GM18909 (cell line): ENCODE data around the gene RHOT2.
A peak's percentile ranks its signal among the peaks of the same experiment; 100 is the strongest.

Experiments used
- ATAC-seq: cut with Tn5 transposase; IDR thresholded peaks from one replicate; pipeline ENCODE4 v1.9.1; 2021; ENCODE audit warnings: mild to moderate bottlenecking; ENCODE audit not compliant: unreplicated experiment, poor library complexity

RHOT2 gene

GRCh38 chr16:631808-632358 is 36.0 kb upstream of the RHOT2 start:
- ATAC-seq: no peak

GRCh38 chr16:632486-633335 is 35.2 kb upstream of the RHOT2 start:
- ATAC-seq: no peak

- no peak for ATAC-seq
Observed at GRCh38 chr16:633336-634050, 34.4 kb upstream of the RHOT2 start.

DNA sequence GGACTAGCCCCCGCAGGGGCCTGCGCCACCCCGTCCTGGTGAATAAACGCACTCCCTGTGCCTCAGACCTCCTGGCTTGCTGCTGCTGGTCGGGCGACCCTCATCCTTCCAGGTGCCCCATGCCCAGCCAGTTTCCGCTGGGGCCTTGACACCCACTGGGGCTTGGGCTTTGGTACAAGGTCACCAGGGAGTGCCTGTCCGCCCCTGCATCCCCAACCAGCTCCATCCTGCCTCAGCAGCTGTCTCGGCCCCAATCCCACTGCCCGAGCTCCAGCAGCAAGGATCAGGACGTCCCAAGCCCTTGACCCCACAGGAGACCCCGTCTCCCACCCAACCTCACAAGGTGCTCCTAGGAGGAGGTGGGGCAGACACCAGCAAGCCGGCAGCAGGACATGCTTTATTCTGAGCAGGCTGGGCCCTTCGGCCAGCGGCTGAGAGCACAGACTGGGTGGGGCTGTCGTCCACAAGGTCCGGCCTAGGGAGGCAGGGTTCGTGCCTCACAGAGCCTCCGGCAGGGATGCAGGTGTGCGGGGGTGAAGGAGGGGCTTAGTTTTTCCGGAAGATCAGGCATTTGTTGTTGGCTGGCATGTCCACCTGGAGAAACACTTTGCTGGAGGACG is 33.8 kb upstream of the RHOT2 start:
- no peak for ATAC-seq

GRCh38 chr16:634996-635395 is 32.9 kb upstream of the RHOT2 start:
- ATAC-seq: no peak

- peak; percentile 3 for ATAC-seq
Observed at GRCh38 chr16:635573-636205, 32.2 kb upstream of the RHOT2 start.

DNA sequence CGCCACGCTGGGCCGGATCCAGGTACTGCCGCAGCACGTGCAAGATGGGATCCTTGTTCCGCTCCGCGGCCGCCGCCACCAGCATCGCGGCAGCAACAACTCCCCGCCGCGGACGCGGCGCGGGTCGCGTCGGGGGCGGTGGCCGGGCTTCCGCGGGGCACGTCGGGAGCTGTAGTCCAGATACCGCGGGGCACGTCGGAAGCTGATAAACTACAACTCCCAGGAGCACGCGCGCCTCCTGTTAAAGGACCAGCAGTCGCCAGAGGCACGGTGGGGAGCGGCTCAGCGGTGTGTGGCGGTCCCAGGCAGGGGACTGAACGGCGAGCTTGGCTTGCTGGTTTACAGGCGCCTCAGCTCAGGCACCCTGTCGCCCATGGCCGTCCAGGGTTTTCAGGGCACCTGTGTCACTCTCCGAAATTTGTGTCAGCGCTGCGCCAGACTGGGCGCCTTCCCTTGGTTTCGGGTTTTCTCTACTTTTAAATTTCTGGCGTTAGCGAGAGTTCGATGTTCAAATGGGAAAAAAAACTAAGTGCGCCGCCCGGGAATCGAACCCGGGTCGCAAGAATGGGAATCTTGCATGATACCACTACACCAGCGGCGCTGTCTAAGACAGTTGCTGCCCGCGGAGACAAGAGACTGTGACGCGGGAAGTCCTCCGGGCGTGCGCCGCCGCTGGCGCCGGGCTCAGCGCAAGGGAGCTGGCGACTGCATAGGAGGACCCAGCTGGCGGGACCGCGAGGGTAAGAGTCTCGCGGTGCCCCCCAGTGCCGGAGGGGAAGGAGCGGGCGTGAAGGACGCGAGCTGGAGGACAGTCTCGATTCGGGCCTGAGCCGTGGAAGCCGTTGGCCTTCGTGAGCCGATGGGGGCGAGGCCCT is 31.5 kb upstream of the RHOT2 start, which contains the start of gene METTL26:
METTL26 (minus strand) TSS at position 100 of the 875 bp plus-strand sequence; CDS start at position 85, 15 bp downstream.
- ATAC-seq: peak; percentile 78

DNA sequence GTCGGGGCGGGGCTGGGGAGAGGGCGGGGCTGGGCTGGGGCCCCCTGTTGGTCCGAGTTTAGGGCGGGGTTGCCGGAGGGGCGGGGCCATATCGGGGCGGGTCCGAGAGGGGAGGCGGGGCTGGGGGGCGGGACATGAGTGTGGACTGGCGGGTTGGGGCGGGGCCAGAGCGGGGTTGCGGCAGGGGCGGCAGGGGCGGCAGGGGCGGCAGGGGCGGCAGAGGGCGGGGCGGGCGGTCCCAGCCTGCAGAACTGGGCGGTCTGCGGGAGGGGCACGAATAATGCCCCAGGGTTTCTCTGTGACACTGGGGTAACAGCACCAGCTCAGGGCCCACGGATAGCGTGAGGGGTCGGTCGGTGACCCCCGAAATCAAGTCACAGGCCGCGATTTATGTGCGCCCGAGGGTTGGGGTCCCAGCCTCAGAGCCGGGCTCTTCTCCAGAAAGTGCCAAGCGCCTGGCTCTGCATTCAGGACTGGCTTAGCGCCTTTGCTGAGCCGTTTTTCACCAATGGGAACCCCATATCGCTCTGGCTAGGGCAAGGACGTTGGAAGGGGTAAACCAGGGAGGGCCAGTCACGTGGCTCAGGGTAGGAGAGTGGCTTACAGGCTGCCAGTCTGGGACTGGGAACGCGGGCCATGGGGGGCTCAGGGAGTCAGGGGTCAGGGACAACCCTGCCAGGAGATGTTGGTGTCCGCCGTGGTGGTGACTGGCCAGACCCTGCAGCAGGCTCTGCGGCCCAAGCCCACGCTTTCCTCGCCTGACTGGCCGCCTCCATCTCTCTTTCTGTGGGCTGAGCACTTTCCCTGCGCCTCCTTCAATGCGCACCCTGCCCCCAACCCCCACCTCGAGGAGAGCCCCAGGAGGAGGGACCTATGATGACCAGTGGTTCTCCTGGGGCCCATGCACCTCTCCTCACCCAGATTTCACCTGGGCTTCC is 30.6 kb upstream of the RHOT2 start:
- no peak for ATAC-seq

DNA sequence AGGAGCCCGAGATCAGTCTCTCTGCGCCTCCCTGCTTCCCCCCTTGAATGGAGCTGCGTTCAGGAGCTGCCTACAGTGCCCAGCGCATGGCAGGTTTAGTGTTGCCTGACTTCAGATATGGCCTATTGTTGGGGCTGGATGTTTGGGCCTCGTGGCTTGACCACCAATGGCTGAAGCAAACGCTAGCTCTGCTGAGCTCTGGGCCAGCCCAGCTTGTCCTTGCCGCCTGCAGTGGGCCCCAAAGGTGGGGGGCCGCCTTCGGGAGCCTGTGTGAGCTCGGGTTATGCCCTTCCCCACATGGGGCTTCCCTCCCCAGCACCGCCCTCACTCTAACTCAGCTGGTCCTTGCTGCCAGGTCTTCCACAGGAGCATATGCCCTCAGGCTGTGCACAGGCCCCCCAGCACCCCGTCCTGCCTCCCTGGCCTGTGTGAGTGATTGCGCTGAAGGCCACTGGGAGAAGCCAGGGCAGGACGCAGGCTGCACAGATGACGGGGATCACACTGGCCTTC is 29.8 kb upstream of the RHOT2 start:
- no peak for ATAC-seq

DNA sequence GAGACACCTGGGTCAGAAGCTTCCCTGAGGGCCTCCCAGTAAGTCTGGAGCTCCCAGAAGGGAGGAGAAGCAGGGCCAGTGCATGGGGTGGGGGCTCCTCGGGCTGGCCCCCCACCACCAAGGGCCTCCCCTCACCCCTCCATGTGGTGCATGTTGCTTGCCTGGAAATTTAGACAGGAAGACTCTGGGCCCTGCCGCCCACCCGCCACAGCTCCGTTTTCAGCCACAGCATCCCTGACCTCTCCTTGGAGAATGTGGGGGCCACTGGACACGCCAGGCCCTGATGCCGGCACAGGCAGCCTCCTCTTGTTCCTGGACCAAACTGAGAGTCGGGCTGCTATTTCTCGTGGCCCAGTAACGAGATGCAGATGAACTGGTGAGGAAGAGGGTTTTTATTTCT is 29.1 kb upstream of the RHOT2 start:
- ATAC-seq: no peak

- ATAC-seq: no peak
Observed at GRCh38 chr16:640614-641013, 27.3 kb upstream of the RHOT2 start.

DNA sequence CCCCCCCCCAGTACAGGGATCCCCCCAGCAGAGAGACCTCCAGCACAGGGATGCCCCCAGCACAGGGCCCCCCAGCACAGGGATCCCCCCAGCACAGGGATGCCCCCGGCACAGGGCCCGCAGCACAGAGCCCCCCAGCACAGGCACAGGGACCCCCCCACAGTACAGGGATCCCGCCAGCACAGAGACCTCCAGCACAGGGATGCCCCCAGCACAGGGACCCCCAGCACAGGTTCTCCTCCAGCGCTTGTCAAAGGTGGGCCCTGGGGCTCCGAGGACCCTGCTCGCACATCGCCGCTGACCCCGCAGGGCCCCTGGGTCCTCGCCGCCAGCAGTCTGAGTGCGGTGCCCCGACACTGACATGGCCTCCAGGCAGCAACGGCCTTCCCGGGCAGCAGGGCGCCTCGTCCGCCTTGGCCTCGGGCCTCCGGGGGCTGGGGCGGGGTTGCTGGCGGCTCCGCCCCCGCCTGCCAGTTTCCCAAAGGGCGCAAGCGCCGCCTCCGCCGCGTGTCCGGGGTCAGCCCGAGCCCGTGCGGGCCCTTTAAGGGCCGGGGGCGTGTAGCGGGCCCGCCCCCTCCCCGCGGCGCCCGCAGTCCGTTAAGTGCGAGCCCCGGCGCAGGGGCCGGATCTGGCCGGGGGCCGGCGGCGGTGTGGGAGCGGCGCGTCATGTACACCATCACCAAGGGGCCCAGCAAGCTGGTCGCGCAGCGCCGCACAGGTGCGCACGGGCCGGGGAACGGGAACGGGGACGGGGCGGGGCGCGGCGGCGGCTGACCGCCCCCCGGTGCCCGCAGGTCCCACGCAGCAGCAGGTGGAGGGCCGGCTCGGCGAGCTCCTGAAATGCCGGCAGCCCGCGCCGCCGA is 26.4 kb upstream of the RHOT2 start, which contains the start of gene MCRIP2:
MCRIP2 (plus strand) TSS at position 503 of the 863 bp plus-strand sequence; CDS start at position 667, 164 bp downstream.
- peak; percentile 50 for ATAC-seq

GRCh38 chr16:642189-643049 is 25.5 kb upstream of the RHOT2 start:
- peak; percentile 48 for ATAC-seq

- ATAC-seq: no peak
Observed at GRCh38 chr16:643050-643368, 24.9 kb upstream of the RHOT2 start.

DNA sequence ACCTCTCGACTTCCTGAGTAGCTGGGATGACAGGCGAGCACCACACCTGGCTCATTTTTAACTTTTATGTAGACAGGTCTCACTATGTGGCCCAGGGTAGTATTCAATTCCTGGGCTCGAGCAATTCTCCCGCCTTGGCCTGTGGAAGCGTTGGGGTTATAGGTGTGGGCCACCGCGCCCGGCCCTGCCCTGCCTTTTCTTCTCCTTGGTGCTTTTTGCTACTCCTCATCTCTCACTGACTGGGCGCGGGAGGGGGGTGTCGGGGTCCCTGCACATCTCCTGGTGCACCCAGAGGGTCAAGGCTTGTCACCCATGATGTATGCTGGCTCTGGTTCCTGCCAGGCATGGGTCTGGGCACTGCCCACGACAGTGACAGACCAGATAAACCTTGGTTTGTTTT is 23.4 kb upstream of the RHOT2 start:
- ATAC-seq: no peak
